K562 (cell line): Measurements from ENCODE around the gene UQCRHL. TPM values are rescaled to one million over a fixed set of nuclear protein-coding genes. Genes with fewer than 3 reads are reported as not detected.

Experiments
- BRCA1 ChIP-seq, 2 experiments: fragments of 450-650 bp in 1 of 2; sonication (generic) in 1 of 2; formaldehyde crosslinking in 1 of 2; IDR thresholded peaks; 2 replicates each; pipeline versions ENCODE4 v1.5.0 to v1.6.1; 2017 to 2020; ENCODE audit warnings: mild to moderate bottlenecking in 1 of 2, missing genetic modification reagents in 1 of 2
- CTCF ChIP-seq, 3 experiments: IDR thresholded peaks in 2 of 3; conservative IDR thresholded peaks in 1 of 3; 2 replicates each; pipeline ENCODE4 v1.5.1; 2011 to 2012; ENCODE audit warnings: low read length in 3 of 3, mild to moderate bottlenecking in 3 of 3, control low read depth in 2 of 3, improper control_type of control experiment in 1 of 3, inconsistent platforms in 1 of 3, low read depth in 1 of 3, mixed read lengths in 1 of 3, moderate library complexity in 1 of 3; ENCODE audit not compliant: insufficient read depth in 2 of 3
- CTCFL ChIP-seq: IDR thresholded peaks from 2 replicates; pipeline ENCODE4 v1.6.1; 2011; ENCODE audit warnings: borderline replicate concordance, low read depth, mild to moderate bottlenecking, moderate library complexity, low read length; ENCODE audit not compliant: insufficient read depth, poor library complexity, severe bottlenecking
- DMBX1 ChIP-seq: fragments of 250-450 bp; sonication (Bioruptor Pico); IDR thresholded peaks from 2 replicates; pipeline ENCODE4 v1.8.0; 2022; ENCODE audit warnings: inconsistent platforms, mild to moderate bottlenecking, moderate library complexity, borderline replicate concordance
- ELF4 ChIP-seq: fragments of 450-650 bp; formaldehyde crosslinking; IDR thresholded peaks from 2 replicates; pipeline ENCODE4 v1.4.0; 2022; ENCODE audit warnings: missing genetic modification characterization
- FOSL1 ChIP-seq: fragments of 200-800 bp; sonication (Bioruptor generic); conservative IDR thresholded peaks from 2 replicates; pipeline ENCODE4 v1.6.1; 2016; ENCODE audit warnings: missing genetic modification characterization, missing compliant biosample characterization
- FOXK1 ChIP-seq: sonication (generic); formaldehyde crosslinking; IDR thresholded peaks from 2 replicates; pipeline ENCODE4 v1.8.0; 2022; ENCODE audit warnings: missing genetic modification reagents, mild to moderate bottlenecking, borderline replicate concordance
- MXI1 ChIP-seq: IDR thresholded peaks from 2 replicates; pipeline ENCODE4 v1.6.1; 2011; ENCODE audit warnings: low read depth, mild to moderate bottlenecking, improper control_type of control experiment, low read length
- NFXL1 ChIP-seq: fragments of 450-650 bp; formaldehyde crosslinking; IDR thresholded peaks from 2 replicates; pipeline ENCODE4 v1.4.0; 2021; ENCODE audit warnings: mild to moderate bottlenecking
- PHB ChIP-seq: fragments of 250-450 bp; sonication (Bioruptor Pico); IDR thresholded peaks from 2 replicates; pipeline ENCODE4 v1.5.0; 2021
- TBP ChIP-seq: optimal IDR thresholded peaks from 2 replicates; pipeline ENCODE3; 2011; ENCODE audit warnings: low read depth, low read length, improper control_type of control experiment
- ZBTB33 ChIP-seq: sonication (generic); formaldehyde crosslinking; IDR thresholded peaks from 2 replicates; pipeline ENCODE4 v1.8.1; 2023; ENCODE audit warnings: mild to moderate bottlenecking, missing genetic modification reagents
- ZBTB49 ChIP-seq: sonication (generic); formaldehyde crosslinking; IDR thresholded peaks from 2 replicates; pipeline ENCODE4 v1.8.0; 2022; ENCODE audit warnings: missing genetic modification reagents, mild to moderate bottlenecking, borderline replicate concordance
- ZEB2 ChIP-seq: fragments of 450-650 bp; IDR thresholded peaks from 2 replicates; pipeline ENCODE4 v1.6.1; 2016
- ZNF511 ChIP-seq: sonication (generic); formaldehyde crosslinking; IDR thresholded peaks from 2 replicates; pipeline ENCODE4 v1.8.0; 2022; ENCODE audit warnings: mild to moderate bottlenecking, missing genetic modification reagents
- polyA plus RNA-seq, 8 experiments: library from polyadenylated mRNA; depleted of rRNA in 4 of 8; stranded (reverse) in 5 of 8; unstranded in 3 of 8; fragments of >200 nt; fragmentation: Nextera tagmentation in 2 of 8; fragmentation: Illumina TruSeq in 1 of 8; extraction: Ambion mirVana in 2 of 8; extraction: Trizol in 1 of 8; gene quantifications; 2 replicates each; pipeline versions ENCODE4 v1.2.1 to v1.2.3, GENCODE V29; 2011 to 2014; ENCODE audit warnings: inconsistent platforms in 1 of 8, missing spikeins in 1 of 8
- total RNA-seq, 7 experiments: library from RNA; depleted of rRNA in 6 of 7; stranded (reverse); fragments of >200 nt in 6 of 7; fragmentation: Illumina TruSeq in 2 of 7; extraction: Trizol in 2 of 7; gene quantifications; 2 replicates each; pipeline versions ENCODE4 v1.2.1 to v1.2.3, GENCODE V29; 2011 to 2021; ENCODE audit warnings: low replicate concordance in 1 of 7

The UQCRHL gene
- total and polyA plus RNA-seq, 9 of the 15 experiments (the other 6 are each of a cell fraction or from before 2014, with no cell fraction given) = 5.1 to 41.3 (median 21.8) TPM

- TF ChIP-seq ZBTB49 (CRISPR knock-in tag) = peak; percentile 47; the same call in 1 of the 2 replicates
- peak; percentile 95; the same call in 1 of the 2 replicates for TF ChIP-seq PHB (CRISPR knock-in tag)
- 0 out of 2 replicates have a peak, but pooled peaks have one; percentile 87 for TF ChIP-seq FOXK1 (CRISPR knock-in tag)
- TF ChIP-seq DMBX1 (CRISPR knock-in tag) = peak; percentile 43; the same call in 1 of the 2 replicates
- TF ChIP-seq FOSL1 = no peak
- no peak for TF ChIP-seq CTCFL
- peak; percentile 38 for TF ChIP-seq ZNF511 (CRISPR knock-in tag)
- peak; percentile 69; the same call in 1 of the 2 replicates for TF ChIP-seq NFXL1 (CRISPR knock-in tag)
- peak; percentile 33; the same call in 1 of the 2 replicates for TF ChIP-seq ZEB2
- peak; percentile 48; the same call in 1 of the 2 replicates for TF ChIP-seq ZBTB33 (CRISPR knock-in tag)
- TF ChIP-seq BRCA1 (IDR thresholded peaks at IDR 0.05) = no peak
- TF ChIP-seq BRCA1 (CRISPR knock-in tag; IDR thresholded peaks at IDR 0.05) = 0 out of 2 replicates have a peak, but pooled peaks have one; percentile 75
- 0 out of 2 replicates have a peak, but pooled peaks have one; percentile 41 for TF ChIP-seq ELF4
- TF ChIP-seq TBP = no peak
- 0 out of 2 replicates have a peak, but pooled peaks have one; percentile 8 for TF ChIP-seq MXI1
- no peak for TF ChIP-seq CTCF (IDR thresholded peaks at IDR 0.05 in 2 of 3, conservative IDR thresholded peaks at IDR 0.05 in 1 of 3; ENCODE audit: insufficient read depth in 2 of 3, low read depth in 1 of 3, low read length in 3 of 3)
Observed at GRCh38 chr1:15835205-15835740, 27.8 kb upstream of the UQCRHL start (continued).
